ENCODE results near the gene FMNL2.

Gene FMNL2

DNA sequence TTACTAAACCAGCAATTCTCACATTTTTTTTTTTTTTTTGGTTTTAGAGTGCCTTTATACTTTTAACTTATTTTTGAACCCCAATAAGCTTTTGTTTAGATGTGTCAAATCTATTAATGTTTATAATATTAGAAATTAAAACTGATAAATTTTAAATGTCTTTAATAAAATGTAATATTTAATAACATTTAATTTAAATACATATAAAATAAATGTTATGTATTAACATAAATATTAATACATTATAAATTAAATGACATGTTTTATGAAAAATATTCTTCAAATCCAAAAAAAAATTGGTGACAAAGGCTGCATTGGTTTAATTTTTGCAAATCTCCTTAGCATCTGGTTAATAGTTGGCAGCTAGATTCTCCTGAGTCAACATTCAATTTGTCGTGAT, 218.5 kb downstream of the FMNL2 start:
- no peak for DNase-seq (ENCODE audit: low spot score)

DNA sequence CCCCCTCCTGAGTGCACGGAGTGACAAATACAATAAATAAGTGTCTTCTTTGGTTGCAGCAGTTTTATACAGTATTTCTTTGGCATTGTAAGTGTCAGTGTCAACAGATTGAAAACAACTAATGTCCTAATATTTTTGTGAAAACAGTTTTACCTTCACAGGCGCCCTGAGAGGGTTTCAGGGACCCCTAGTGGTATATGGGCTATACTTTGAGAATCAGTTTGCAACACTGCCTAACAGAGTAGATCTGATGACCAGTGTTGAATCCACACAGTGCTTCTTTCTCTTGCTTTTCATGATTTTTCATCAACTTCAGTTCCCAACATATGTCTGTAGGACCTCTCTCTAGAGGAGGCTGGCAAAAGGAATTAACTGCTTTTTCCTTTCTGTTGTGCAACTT, 220.1 kb downstream of the FMNL2 start:
- DNase-seq (ENCODE audit: low spot score), result no peak

DNA sequence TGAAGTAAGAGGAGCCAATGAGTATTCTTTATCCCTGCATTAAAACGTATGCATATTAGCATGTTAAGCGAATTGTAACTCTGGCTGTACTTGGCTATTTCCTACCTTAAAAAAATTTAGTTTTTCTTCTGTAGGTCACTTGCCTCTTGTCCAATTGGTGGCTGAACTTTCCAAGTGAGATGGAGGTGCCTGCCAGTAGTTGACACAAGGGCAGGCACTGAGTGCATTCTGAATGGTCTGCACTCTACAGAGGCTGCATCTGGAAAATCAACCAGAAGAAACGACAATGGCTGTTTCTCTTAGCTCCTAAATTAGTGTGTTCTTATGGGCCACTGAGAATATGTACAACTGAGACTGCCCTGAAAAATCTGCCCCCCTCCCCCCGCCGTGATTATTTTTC, 221.5 kb downstream of the FMNL2 start:
- no peak for DNase-seq (ENCODE audit: low spot score)

DNA sequence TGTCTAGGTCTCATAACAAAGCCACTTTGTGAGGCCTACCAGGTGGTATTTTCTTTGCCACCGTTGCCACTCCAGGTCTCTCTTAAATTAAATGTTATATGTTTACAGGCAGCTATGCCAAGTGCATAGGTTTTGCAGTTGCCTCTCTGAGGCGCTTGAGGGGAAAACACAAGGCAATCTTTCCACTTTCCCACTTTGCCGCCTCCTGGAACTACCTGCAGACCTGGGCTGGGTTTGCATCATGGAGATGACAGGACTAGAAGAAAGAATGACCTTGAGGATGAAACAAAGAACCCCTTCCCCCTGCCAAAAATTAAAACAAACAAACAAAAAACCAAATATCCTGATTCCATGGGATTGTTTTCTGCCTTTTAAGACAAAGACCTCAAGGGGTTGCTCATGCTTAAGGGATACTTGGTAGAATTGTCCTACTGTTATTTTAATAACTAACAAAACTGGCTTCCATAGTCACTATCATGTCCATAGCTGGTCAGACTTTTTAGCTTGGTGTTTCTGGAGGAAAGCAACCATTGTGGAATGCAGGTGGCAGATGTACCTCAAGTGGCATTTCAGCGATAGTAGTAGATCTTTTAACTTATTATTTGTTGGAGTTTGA, 222.4 kb downstream of the FMNL2 start:
- DNase-seq (ENCODE audit: low spot score), result no peak

DNA sequence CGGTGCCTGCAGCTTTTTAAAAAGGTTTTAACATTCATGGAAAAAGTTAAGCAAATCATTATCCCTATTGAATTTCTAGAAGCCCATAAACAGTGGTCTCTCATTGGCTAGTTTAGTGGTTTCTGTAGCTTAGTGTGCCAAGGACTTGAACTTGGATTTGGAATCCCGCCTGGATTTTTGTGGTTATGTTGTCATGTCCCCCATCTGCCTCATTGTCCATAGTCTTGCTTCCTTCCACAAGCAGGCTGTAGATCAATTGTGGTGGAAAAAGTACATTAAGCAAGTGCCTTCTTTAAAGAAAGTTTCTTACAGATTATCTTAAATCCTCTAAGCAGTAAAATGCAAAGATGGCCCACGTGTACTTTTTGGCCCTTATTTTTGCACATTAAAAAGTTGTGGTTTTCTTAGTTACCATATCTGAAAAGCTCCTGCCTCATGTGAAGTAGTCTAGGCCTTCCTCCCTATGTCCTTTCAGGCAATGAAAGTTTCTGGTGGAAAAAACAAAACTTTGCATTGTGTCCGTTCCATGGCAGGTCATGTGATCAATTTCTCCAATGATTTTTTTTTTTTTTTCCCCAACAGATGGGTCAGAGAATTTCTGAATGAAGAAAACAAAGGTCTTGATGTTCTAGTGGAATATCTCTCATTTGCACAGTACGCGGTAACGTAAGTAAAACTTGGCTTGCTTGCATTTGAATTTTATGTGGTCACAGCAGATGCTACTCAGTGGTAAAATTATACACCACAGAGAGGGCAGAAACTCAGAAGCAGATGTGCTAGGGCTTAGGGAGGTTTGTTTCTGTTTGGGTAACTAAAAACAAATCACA, 223.4 kb downstream of the FMNL2 start:
- DNase-seq (ENCODE audit: low spot score), result no peak

DNA sequence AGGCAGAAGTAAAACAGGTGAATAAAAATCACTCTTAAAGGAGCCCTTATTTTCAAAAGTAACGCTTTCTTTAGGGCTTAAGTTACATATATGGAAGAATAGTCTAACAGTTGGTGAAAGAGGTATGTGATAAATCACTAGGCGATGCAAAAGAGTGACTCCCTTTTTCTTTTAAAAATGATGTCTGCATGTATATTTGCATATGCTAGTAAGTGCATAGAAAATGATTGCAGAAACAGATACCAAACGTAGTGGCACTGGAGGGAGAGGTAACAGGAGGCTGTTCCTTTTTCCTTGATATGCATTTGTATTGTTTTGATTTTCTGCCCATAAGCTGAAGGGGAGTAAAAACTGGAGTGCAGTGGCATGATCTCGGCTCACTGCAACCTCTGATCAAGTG, 224.0 kb downstream of the FMNL2 start:
- no peak for DNase-seq (ENCODE audit: low spot score)

DNA sequence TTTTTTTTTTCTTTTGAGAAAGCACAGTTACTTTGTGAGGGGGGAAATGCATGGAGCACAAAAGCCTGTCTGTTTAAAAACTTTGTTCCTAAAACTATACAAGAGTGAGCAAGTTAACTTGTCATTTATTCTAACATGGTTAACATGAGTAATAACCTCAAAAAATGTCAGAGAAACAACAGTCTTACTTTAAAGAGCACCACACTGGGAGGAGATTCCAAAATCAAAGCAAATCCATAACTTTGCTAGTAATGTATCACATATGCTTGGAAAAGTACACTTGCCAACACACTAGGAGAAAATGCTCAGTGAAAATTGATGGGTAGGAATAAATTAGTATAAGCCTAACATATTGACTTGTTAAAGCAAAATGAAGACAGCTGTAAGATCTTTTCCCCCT, 225.2 kb downstream of the FMNL2 start:
- no peak for DNase-seq (ENCODE audit: low spot score)

DNA sequence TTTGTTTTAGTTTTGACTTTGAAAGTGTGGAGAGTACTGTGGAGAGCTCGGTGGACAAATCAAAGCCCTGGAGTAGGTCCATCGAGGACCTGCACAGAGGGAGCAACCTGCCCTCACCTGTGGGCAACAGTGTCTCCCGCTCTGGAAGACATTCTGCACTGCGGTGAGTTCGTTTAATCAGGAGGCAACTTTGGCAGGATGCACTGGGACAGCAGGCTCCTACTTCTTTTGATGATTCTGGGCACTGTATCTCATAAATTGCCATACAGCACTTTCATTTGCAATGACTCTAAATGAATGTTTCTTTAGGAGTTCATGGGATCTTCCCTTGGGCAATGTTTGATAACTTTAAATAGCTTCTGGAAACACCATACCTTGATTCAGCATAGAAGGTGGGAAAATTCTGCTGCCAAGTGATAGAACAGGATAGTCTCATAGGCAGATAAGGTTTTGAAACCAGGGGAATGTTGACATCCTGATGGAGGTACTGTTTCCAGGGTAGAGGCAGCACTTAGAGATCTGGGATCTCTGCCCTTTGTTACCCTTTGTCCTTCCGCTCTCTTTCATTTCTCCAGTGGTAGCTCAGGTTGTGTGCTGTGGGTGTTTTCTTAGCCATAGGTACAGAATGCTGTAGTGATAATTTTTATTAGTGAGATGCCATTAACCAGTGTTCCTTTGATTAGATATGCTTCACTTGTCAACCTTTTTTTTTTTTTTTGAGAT, 226.1 kb downstream of the FMNL2 start:
- no peak for DNase-seq (ENCODE audit: low spot score)

DNA sequence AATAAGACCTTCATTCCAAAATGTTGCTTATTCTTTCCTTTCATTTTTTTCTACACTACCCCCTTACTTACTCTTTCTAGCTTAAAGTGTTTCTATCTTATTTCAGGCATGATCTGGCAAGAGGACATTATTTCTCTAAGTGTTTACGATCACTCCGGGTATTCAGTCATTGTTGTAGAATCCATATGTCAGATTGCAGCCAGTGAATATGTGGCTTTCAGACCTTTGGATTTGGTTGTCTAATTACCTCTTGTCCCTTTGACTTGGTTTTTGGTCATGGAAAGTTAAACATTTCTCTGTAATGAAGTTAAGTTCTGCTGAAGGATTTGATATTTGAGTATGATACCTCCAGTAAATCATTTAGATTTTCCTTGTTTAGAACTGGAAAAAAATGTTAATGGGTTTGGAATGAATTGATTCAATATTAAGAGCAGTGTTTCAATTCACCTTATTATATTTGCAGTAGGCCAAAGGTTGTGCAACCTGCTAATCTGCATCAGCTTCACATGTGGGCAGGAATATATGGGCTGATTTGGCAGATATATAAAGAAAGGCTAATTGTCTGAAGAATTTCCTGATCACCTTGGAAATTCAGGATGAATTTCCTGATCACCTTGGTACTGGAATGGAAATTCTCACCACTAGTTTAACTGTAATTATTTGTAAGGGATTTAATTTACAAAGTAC, 227.4 kb downstream of the FMNL2 start:
- DNase-seq (ENCODE audit: low spot score), result no peak

DNA sequence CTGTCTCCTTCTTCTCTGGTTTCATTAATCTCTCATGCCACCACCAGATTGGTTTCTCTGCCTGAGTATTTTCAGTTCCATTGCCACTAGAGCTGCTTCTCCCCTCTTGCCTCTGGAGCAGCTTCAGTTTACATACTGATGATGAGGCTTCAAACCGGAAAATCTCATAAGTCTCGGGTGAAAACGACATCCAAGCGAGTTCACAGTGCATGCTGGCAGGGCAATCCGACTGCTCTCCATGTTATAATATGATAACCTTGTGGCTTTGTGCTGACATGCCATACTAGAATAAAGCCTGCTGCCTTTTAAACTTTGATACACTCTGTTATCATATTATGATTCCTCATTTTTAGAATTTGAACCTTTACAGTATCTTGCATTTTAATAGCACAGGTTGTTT, 228.8 kb downstream of the FMNL2 start:
- DNase-seq (ENCODE audit: low spot score), result no peak

DNA sequence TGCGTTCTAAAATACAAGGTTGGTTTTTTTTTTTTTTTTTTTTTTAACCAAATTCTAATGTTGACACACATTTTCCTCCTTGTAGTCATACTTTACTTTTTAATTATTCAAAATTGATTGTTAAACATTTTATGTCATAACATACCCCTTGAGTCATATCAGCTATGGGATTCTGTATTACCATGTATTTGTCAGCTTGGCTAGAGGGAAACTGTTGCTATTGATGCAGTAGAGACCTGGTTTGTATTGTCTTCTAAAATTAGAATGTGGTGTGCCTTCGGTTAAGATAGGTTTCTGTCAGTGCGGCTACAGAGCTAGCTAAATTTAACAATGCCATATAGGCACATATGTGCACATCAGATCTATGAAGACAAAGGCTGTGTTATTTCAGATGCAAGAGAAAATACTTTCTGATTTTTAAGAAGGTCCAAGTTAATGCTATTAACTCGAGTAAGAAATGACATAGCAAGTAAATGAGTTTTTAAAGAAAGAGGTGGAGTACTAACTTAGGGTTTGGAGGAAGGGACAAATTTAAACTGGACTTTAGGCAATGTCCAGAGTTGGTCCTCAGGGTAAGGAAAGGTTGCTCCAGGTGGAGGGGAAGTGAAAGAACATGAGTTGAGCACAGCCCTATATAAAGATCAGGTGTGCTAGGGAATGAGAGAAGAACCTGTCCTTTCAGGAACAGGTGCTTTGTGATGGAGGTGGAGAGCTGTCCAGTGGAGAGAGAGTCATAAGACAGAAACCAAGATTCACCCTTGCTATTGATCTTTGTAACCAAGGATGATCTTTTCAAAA, 230.0 kb downstream of the FMNL2 start:
- no peak for DNase-seq (ENCODE audit: low spot score)

DNA sequence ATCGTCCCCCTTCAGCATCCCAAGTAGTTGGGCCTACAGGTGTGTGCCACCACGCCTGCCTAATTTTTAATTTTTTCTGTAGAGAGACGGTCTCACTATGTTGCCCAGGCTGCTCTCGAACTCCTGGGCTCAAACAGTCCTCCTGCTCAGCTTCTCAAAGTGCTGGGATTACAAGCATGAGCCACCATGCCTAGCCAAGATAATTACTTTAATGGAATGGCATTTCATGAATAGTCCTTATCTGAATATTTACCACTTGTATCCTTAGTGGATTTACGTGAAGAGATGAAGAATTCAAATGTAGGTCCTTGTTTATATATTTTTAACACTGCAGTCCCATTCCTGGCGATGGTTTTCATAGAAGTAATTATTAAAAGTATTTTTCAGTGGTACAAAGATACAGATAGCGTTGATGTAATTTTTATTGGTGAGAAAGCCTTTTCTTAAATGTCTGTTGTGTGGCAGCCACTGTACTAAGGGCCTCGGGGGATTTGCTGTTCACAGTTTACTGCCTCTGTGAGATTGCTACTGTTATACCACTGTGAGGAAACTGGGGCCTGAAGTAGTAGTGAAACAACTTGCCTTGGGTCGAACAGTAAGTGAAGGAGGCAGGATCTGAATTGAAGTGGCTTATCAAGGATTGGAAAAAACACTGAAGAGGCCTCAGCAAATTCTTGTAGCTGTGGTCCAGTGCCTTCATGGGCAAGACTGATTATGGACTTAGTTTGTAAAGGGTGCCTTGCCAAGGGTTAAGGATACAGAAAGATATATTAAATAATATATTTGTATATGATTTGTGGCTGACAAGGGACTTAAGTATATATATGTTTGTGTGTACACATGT, 231.1 kb downstream of the FMNL2 start:
- DNase-seq (ENCODE audit: low spot score), result no peak

DNA sequence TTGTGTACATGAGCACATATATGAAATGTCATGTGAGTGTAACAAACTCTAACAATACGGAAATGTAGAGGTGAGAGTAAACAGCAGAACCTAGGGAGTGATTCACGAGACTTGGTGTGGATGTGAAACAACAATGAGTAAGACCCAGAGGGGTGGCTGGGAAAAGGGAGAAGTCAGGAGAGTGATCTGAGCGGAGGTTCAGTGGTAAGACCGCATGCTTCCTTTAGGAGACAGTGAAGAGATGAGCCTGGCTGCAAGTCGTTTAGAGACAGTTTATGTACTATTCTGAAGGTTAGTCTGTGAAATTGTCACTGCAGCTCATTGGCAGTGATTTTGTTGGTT, 231.7 kb downstream of the FMNL2 start:
- DNase-seq (ENCODE audit: low spot score), result no peak

DNA sequence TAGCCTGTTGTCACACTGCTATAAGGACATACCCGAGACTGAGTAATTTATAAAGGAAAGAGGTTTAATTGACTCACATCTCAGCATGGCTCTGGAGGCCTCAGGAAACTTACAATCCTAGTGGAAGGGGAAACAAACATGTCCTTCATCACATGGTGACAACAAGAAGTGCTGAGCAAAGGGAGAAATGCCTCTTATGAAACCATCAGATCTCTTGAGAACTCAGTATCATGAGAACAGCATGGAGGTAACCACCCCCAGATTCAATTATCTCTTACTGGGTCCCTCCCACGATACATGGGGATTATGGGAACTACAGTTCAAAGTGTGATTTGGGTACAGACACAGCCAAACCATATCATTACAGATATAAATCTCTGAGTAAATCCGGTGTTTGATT, 233.6 kb downstream of the FMNL2 start:
- DNase-seq (ENCODE audit: low spot score), result no peak

DNA sequence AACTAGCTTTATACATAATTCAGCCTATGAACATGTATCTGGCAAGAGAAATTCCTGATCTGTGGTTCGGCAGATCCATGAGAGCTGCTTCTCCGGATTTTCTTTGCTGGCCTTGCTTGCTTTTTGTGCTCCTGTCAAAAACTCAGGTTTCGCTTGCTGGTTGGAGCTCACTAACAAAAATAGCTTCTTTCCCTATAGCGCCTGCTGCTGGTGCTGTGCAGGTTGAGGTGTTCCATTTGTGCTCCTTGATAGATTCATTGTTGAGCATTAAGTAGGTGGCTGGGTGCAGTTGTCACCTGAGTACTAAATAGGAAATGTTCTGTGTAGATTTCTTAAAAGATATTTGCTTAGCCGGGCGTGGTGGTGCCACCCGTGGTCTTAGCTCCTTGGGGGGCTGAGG, 234.2 kb downstream of the FMNL2 start:
- DNase-seq (ENCODE audit: low spot score), result no peak

DNA sequence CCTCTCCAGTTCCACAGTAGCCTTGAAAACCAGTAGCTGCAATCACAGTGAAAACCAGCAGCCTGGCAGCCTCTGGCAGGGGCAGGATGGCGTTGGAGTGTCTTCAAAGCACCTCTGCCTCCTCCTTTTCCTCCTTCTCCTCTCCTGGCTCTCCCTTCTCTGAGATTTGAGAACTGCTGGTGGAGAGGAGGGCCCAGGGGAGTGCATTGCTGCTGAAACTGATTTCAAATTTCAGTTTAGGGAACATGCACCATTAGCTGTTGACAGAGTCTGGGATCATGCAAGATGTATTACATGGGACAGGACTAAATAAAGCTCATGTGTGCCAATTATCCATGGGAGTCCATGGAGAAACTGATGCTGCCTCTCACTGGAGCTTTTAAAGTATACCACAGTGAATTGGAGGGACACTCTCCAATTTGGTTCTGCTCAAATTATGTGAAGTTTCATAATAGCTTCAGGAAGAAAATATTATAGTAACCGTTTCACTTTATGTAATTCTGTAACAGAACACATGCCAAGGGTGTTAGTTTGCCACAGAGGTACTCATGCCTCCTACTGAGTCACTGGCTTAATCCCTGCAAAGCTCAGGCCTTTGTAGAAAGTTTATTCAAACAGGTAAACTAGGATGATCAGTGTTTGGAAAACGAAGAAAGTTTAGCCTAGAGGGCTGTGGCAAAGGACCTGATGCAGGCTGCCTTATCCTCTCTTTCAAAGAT, 236.2 kb downstream of the FMNL2 start:
- no peak for DNase-seq (ENCODE audit: low spot score)

DNA sequence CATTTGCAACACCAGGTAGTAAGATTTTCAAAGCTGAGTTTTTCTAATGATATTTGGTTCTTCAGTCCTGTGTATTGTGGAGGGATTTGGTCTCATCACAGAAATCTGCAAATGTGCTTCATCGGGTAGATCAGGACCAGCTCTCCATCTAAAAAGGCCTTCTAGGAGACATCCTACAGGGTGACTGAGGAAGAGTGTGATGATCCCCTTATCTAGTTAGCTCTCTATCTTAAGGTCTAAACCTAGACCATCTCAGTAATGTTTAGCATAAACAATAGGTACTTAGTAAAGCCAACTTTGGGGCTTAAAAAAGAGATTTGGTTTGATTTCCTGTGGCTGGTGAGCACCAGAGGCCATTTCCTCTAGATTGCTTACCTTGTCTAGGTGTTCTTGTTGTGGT, 237.1 kb downstream of the FMNL2 start:
- DNase-seq (ENCODE audit: low spot score), result no peak

DNA sequence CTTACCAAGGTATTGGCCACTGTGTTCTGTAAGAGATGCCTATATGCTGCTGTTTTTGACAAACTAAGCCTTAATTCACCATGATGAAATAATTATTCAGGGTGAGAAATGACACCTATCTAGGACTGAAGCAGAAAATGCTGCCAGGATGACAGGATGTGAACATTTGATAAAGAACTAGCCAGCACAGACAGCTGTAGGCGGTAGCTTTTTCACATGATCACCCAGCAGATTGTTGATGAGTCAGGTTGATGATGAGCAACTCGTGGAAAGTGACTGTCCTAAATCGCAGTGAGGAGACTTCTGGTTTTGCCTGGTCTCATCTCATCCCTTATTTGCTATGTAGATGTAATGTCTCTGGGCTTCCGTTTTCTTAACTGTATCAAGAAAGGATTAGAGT, 238.2 kb downstream of the FMNL2 start:
- peak; percentile 87 for DNase-seq (ENCODE audit: low spot score)

DNA sequence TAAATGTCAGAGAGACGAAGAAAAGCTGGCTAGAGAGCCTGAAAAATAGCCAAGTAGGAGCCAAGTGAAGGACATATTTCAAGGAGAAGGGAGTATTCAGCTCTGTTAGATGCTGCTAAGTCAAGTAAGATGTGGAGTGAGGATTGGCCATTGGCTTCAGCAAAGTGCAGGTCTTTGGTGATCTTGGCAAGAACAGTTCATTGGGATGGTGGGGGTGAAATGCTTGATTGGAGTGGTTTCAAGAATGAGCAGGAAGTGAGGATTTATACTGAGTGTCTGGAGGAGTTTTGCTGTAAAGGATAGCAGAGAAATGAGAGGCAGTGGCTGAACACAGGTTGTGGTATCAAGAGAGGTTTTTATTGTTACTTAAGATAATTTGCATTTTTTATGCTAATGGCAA, 242.6 kb downstream of the FMNL2 start:
- DNase-seq (ENCODE audit: low spot score), result no peak

DNA sequence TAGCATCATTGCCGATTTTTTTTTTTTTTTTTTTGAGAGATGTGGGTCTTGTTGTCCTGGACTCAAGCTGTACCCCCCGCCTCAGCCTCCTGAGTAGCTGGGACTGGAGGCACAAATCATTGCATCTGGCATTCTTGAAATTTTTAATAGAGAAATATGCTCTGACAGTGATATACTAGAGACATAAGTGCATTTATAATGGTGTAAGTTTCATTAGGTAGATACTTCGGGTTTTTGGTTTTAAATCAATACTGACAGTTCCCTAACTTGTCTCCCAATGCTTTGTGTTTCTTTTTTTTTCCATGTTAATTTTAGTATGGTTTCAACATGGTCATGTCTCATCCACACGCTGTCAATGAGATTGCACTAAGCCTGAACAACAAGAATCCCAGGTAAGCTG, 243.6 kb downstream of the FMNL2 start:
- DNase-seq (ENCODE audit: low spot score), result no peak

Measured in RKO (cell line).